GM21619 (cell line): ENCODE measurements around the gene BNC2.

Experiments used
- ATAC-seq: cut with Tn5 transposase; IDR thresholded peaks from one replicate; pipeline ENCODE4 v1.9.1; 2021; ENCODE audit not compliant: unreplicated experiment

The BNC2 gene

DNA sequence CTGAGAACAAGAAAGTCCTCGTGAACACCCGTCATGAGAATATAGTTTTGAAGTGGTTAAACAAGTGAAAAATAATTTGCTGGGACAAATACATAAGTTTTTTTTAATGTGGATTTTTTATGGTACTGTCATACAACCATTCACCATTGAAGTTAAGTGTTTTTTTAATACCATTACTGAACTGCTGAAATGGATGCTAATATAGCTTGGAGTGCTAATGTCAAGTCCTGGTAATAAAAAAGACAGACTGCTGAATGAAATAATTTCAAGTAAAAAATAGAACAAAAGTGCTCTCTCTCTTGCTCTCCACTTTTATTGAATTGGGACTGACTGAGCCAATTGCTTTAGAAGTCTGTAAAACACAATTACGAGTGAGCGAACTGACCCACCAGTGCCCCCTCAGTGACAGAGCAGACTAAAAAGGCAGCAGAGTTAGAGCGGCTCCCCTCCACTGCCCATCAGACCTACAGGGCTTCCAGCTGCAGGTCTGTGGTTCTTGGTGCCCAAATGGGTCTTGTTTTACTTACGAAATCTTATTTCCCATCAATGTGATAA, 442.5 kb downstream of the BNC2 start:
- ATAC-seq, result no peak

DNA sequence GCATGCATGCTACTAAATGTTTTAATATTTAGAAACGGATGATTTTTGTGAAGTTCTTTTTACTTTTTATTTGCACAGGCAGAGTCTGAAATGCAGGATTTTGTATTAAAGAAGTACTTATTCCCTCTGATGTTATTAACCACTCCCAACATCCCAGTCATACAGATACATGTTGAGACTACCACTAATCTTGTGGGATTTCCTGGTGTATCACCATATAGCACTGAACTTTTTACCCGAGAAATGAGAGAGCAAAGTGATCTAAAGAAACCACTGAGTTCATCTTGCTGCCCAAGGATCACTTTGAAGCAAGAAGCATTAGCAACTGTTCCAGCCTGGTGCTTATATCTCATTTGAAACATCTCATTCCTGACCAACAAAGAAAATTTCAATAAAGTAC, 443.8 kb downstream of the BNC2 start:
- ATAC-seq, result no peak

DNA sequence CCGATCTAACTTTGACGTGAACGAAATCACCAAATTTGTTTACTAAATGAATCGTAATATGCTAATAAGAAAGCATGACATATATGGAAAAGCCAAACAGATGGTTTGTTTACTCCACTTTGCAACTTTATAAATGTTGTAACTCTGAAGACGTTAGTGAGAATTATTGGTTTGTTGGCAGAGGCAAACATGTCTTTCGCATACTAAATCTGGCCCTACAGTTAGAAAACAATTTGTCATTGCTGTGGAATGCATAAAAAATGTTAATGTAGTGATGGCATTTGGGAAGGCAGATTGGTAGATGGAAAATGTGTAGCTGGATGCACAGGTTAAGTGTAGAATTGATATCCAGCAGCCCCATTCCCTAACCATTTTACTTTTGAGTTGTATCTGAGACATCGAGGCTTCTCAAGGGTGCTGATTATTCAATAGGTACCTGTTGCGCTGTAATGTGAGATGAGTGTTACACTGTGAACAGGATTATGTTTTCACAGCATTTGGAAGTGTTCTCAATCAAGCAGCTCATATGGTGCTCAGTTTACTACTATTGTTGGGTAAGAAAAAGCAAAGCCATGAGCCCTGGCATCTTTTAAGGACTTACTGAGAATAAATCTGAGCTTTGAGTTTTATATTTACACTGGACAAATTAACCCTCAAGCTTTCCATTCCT, 444.8 kb downstream of the BNC2 start:
- no peak for ATAC-seq

DNA sequence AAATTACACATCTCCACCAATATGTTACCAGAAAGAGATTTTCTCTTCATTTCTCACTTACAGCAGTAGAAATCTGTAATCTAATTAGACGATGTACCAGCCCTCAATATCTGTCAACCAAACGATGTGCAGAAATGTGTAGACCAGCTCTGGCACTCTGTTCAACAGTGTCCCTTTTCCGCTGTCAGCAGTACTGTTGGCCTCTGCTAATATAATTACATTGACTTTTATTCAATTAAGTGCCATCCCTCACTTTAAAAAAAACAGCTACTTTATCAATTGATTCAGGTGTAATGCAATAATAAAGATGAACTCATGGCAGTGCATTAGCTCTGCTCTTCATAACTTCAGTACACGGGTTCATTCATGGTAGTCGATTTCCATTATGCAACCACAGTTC, 448.4 kb downstream of the BNC2 start:
- no peak for ATAC-seq

DNA sequence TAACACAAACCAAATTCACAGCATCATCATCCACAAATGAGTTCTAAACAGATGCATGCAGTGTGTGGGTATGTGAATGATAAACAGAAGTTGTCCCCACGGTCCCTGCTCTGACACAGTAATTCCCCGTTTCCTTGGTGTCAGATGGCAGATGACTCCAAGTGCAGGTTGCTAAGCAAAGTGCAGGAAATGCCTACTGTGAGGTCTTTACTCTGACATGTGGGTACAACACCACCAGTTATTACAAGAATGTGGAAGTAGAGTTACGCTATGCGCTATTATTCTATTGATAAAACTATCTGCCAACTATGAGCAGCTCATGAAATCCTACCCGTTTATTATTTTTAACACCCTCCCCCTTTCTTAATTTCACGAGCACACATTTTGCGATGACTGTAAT, 448.9 kb downstream of the BNC2 start:
- no peak for ATAC-seq

DNA sequence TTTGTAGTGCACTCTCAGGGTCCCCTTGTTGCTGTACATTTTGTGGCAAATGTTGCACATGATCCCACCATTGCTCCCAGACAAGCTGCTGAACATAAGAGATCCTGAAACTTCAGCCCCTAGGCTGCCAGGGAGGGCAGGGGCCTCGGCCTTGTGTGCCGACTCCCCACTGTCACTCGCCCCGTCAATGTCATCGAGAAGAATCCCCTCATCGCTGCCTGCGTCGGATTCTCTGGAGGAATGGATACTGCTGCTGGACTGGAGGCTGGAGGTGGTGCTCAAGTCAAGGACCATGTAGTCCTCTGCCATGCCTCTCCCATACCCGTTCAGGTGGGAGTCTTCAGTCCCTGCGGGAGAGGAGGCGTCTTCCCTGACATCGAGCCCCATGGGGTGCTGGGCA, 451.3 kb downstream of the BNC2 start:
- ATAC-seq, result no peak

DNA sequence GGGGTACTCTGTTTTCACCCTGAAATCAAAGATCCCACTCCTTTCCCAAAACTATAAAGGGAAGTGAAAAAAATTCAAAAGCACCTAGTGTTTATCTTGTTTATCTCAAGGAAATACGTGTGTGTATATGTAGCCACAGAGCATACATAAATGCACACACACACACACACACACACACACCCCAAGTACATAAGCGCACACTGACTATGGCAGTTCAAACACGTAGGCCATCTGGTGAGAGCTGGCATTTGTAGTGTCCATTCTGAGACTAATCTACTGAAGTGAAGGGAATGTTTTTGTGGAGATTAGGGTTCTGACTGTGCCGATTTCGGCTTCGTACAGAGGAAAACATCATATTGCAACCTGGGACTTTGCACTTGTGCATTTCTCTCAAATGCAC, 451.7 kb downstream of the BNC2 start:
- no peak for ATAC-seq

DNA sequence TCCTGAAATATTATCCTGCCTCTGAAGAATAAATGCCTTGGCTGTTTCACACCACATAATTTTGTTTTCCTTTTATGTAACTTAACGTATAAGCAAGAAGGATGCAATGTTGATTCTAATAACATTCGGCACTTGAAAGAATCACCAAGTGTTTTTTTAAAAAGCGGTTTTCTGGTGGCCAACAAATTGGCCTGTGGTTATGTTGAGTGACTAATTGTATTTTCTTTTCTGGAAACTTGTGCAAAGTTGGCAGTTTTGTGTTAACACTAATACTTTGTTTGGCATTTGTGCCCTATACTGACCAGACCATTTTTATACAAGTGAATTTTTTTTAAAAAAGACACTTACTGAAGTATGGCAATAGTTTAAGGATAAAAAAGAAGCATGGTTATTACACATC, 452.7 kb downstream of the BNC2 start:
- ATAC-seq, result no peak

DNA sequence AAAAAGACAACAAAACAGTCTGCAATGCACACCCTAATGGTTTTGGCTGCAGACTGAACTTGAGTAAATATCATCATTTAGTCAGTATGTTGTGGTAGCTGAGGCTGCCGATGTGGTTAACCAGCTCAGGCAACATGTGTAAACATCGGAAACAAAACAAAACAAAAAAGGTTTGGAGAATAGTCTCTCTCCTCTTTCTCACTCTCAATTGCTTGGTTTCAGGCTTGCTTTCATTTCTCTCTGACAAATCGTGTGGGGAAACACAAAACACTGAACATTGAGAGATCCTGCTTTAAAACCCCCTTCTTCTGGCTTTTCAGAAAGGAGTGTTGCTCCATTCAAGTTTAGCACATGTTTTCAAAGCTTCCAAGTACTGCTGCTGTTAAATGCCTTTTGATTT, 453.3 kb downstream of the BNC2 start:
- no peak for ATAC-seq

DNA sequence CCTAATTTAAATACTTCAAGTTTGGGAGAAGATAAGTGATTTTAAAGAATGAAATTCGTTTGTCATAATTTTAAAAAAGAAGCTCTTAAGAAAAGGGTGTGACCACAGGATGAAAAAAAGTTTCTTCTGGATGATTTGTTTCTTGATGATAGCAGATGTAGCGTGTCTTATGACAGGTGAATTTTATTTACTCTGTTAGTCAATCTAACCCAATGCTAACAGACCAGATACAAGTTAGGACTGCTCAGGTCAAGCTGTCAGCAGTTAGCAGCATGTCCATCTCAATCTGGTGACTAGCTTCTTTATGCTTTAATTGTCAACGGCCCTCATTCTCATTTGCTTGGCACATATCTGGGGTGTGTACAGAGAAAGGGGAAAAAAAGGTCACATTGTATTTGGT, 456.0 kb downstream of the BNC2 start:
- ATAC-seq, result no peak

DNA sequence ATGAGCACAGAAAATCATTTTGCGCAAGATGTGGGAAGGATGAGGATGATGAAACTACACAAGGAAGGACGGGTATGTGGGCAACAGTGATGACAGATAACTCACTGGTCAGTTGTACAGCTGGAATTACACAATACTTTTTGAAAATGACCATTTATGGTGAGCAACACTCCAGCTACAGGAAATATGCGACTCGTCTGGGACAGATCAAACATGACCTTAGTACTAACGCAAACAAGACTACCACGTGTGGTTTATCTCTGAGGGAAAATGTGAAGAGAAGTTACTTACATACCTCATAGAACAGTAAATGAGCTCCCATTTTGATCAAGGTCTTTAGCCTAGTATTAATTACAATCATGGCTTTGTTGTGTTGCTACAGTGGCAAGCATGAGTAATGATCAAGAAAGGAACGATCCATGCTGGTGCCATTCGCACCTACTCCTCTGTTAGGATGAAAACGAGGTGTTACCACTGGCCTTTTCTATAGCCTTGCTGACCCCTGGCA, 456.9 kb downstream of the BNC2 start:
- no peak for ATAC-seq

DNA sequence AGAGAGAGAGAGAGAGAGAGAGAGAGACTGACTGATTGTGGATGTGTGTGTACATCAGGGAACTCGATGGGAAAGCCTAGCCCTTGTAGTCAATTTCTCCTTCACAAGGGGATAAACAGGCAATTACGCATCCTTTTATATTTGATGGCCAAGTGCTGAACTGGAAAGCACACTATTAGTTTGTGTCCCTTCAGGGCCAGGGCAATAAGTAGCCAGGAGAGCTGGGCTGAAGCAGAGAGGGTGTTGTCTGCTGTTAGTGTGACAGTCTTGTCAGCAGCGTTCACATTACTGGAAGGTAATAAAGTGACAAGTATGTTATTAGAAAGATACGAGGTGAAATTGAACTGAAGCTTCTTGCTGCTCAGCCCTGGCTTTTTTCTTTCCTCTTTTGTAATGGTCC, 457.7 kb downstream of the BNC2 start:
- no peak for ATAC-seq

DNA sequence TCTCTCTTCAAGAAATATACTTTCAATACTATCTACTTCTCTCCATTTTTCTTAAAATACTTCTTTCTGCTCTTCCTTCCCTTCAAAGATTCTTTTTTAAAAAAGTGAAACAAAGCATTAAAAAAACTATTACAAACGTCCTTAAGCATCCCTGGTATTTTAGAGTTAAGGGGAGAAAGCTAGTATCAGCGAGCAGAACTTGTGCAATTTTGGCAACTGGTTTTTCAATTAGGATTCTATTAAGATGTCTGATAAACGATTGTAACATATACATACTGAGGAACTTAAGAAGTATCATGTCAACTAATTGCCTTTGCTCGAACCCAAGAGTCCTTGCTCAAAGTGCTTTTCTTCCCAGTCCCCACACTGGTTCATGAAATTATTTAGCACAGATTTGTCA, 459.2 kb downstream of the BNC2 start:
- ATAC-seq, result no peak

DNA sequence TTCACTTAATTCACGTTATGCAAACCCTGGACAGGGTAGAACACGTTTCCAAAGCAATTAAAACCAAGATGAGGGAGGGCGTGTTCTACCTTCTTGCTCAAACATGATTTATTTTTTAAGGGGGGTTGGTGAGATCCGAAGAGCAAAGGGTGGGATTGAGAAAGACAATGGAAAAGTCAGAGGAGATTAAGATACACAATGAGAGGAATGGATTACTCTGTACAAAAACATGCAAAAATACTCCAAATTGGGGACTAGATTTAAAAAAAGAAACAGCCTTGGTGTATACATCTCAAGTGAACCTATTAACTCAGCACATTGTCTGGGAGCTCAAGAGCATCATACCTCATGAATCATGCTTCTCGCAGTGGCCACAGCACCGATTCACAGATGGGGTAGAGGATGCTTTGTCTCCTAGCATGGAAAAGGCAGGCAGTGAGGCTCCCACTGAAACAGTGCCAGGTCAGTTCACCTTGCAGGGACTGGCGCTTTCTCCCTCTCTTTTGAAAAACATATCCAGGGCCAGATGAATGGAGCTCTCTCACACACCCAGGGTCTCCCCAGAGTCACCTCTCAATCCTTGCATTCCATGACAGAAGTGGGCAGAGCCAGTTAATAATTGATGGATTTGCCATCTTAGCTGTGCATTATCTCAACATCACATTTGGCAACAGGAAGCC, 459.7 kb downstream of the BNC2 start:
- no peak for ATAC-seq

DNA sequence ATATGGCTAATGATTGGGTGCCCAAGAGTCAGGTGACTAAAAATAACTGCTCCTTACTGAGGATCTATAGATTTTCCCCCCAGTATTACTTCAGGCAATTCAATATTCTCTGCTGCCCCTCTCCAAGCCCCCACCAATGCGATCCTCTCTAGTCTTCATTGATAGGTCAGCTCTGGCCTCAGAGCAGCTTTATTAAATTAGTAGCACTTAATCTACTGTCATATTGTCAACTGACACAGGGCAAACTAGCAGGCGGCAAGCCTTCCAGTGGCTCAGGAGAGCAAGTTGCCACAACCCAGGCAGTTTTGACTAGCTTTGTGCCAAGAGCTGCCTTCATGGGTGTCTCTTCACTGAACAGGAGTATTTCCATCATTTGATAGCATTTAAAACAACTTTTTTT, 462.9 kb downstream of the BNC2 start:
- no peak for ATAC-seq

DNA sequence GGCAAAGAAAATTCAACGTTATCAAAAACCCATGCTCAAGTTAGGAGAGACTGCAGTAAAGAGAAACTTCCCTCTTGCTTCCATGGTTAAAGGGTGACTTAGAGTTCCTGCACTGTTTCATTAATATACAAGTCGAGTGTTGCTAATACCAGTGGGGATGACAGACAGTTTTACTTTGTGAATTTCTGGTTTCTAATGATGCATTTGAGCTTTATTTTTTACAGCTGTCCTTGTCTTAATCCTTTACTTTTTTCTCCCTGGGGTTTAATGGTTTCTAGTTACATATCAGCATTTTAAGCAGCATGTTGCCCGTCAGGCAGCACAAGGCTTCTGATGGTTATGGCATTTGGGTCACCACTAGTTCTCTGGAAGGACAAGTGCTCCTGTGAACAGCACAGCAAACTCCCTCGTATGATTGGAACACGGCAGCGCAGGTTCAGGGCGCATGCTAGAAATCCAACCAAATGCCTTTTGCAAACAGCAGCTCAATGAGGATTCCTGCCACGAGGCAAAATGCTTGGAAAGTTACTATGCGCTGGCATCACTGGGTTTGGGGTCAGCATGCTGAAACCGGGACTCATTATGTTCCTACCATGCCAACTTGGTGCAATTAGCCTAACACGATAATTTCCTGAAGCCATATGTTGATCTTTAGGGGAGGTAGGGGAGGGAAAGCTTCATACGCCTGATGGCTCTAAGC, 463.8 kb downstream of the BNC2 start:
- no peak for ATAC-seq

DNA sequence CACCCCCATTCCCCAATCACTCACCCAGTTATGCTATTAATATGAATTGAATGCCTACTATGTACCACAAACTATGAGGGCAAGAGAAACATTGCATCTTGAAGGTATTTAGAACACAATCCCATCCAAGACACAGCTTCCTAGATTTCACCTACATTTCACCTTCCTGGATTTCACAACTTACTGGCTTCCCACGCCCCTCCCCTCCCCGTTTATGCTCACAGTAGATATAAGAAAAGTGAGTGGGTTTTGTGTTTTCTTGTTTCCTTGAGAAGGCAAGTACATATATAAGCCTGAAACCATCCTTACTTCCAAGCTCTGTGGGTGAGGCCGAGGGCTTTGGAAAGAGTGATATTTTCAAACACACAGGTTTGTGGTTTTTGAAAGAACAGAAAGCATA, 465.0 kb downstream of the BNC2 start:
- ATAC-seq, result no peak

DNA sequence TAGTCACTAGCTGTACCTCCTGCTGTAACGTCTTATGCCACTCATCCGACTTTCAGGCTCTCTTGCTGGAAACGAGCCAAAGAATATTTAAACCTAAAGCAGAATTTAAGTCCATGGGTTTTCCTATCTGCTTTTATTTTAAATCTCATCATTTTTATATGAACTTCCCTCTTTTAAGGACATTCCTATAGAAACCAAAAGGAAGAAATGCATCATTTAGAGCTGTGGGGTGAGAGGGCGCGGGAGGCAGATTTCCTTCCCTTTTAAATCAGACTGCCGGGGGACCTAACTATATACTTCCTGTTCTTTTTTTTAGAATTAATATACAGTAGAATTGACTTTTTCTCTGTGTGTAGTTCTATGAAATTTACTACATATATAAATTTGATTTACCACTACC, 468.8 kb downstream of the BNC2 start:
- ATAC-seq, result no peak

DNA sequence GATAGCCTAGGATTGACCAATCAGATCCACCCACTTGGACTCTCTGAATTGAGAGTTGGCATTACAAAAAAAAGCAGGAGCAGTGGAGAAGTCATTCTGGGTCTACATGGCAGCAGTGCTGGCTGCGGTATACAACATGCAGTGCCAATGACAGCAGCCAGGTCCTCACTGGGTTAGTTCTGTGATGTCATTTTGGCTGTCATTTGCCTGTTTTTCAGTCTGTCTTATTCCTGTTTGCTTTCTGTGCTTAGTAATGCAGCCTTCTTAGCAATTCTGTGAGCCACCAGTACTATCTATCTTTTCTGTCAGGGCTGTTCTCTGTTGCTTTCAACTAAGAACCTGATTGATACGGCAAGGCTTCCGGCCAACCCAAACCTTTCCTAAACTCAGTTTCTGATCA, 471.8 kb downstream of the BNC2 start:
- ATAC-seq, result no peak

DNA sequence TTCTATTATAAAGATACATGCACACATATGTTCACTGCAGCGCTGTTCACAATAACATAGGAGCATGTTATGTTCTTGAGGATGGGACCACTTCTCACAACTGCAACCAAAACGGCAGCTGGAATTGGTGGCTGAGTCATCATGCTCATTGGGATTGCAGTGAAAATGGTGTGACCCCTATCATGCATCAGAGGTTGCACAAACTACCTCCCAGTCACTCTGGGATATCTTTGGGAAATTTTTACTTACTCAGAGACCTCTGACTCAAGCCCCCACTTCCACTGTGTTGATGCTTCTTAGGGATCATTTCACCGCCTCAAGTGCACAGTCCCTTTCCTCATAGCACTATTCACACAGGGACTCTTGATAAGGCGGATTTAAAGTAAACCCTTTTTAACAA, 474.1 kb downstream of the BNC2 start:
- no peak for ATAC-seq

DNA sequence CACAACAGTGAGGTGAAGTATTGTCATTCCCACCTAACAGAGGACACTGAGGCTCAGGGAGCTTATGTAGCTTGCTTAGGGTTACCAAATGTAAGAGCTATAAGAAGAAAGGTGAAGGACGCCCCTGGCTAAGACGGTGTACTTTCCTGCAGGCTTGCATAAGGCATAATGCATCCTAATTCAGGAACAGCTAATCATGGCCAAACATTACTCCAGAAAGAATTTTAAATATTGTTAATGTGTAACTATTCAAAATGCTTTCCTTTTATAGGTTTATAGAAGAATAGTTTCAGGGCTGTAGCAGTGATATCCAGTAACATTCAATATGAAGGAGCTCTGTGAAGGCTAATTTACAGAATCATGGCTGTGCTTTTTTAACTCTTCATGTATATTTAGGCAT, 479.1 kb downstream of the BNC2 start:
- no peak for ATAC-seq

DNA sequence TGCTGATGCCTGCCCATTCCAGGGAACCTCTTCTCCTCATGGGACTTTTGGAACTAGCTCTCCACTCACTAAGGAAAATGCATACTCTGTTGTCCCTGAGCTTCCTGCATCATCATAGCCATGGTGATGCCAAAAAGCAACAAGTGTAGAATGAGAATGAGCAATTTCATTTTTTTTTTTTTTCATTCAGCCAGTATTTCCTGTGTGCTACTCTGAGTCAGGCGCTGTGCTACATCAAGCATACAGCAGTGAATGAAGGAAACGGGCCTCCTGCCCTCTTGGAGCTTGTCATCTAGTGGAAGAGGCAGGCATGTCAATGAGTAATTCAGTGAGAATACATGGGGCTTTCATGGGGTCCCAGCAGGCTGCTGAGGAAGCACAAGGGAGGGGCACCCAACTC, 483.1 kb downstream of the BNC2 start:
- no peak for ATAC-seq
